ENCODE data around the gene BRPF3. TPM values are rescaled to one million over a fixed set of nuclear protein-coding genes. Genes with fewer than 3 reads are reported as not detected.

Gene BRPF3
- total and polyA plus RNA-seq, 2 donors (not counting 3 experiments of a cell fraction or from before 2014, with no cell fraction given): 30.5 to 35.7 TPM

DNA sequence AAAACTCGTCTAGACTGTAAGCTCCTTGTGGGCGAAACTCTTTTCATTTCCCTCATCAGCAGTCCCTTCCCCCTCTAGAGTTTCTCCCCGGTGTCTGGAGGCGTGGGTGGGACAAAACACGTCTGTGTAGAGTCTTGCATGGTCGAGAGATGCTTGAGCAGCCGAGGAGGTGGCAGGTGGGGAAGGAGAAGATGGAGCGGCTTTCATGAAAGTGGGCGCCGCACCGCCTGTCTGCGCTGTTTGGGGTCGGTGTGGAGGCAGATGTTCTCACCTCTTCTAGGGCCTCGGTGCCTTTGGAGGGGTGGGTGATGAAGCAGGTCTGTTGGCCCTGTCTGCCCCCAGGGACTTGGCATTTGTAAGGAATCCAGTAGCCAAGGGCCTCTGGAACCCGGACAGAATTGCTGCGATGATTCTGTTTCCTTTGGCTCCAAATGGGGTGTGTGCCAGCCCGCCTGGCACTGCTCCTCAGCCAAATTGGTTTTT is 1.2 kb downstream of the BRPF3 start:
- Histone ChIP-seq H3K27me3 (ENCODE audit: control insufficient read depth in 2 of 2, insufficient read depth in 2 of 2, low read length in 2 of 2) (no peaks in the 10 kb centered on the region), H3K4me3 (replicated peaks in 1 of 3; ENCODE audit: insufficient read depth in 1 of 3, low read depth in 1 of 3, low read length in 3 of 3) (peak overlapping the region in 2 of 3 experiments; percentile 67 to 90), H2AFZ (ENCODE audit: low read depth, low read length) (no peak overlapping the region), H3K27ac (ENCODE audit: insufficient read depth, low read depth, low read length) (no peak overlapping the region), H4K20me1 (replicated peaks; ENCODE audit: control insufficient read depth, extremely low read depth, insufficient read depth, low read length) (peaks cover 3% of the 10 kb centered on the region), H3K36me3 (ENCODE audit: control insufficient read depth in 2 of 2, extremely low read depth in 1 of 2, insufficient read depth in 2 of 2, low read length in 2 of 2) (peaks cover 7 to 23% of the 10 kb centered on the region in 2 experiments), H3K79me2 (ENCODE audit: control insufficient read depth, insufficient read depth, low read length) (peaks cover 45% of the 10 kb centered on the region), H3K4me2 (ENCODE audit: insufficient read depth, low read length) (peak overlapping the region; percentile 43), H3K9ac (replicated peaks; ENCODE audit: extremely low read depth, insufficient read depth, low read length) (peak overlapping the region; percentile 80), H3K9me3 (replicated peaks; ENCODE audit: control insufficient read depth, insufficient read depth, low read length) (no peaks in the 10 kb centered on the region), H3K4me1 (ENCODE audit: control insufficient read depth, extremely low read depth, insufficient read depth, low read length) (peaks cover 12% of the 10 kb centered on the region), H3K9me1 (replicated peaks; ENCODE audit: control insufficient read depth, extremely low read depth, insufficient read depth, low read length) (no peaks in the 10 kb centered on the region)
- DNase-seq (ENCODE audit: low read depth, low spot score) (peak; percentile 2), FAIRE-seq (no peak)
- TF ChIP-seq EZH2 (IDR thresholded peaks at IDR 0.05; ENCODE audit: borderline replicate concordance, low read depth, low read length, severe bottlenecking): no peak
- no peak for TF ChIP-seq FOS (IDR thresholded peaks at IDR 0.05; ENCODE audit: borderline replicate concordance, insufficient read depth, low read length)
- TF ChIP-seq, protein P1, sequence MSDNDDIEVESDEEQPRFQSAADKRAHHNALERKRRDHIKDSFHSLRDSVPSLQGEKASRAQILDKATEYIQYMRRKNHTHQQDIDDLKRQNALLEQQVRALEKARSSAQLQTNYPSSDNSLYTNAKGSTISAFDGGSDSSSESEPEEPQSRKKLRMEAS (IDR thresholded peaks at IDR 0.05; ENCODE audit: insufficient read depth, insufficient read length): no peak
- no peak for TF ChIP-seq GATA2 (IDR thresholded peaks at IDR 0.05; ENCODE audit: insufficient read depth, insufficient read length, low read depth, low read length)
- TF ChIP-seq MYC (IDR thresholded peaks at IDR 0.05; ENCODE audit: low read depth, low read length): no peak
- TF ChIP-seq POLR2AphosphoS5 (IDR thresholded peaks at IDR 0.05; ENCODE audit: insufficient read depth, low read depth, low read length): no peak
- TF ChIP-seq POLR2A (IDR thresholded peaks at IDR 0.05; ENCODE audit: low read depth, low read length): no peak
- TF ChIP-seq, protein P2, sequence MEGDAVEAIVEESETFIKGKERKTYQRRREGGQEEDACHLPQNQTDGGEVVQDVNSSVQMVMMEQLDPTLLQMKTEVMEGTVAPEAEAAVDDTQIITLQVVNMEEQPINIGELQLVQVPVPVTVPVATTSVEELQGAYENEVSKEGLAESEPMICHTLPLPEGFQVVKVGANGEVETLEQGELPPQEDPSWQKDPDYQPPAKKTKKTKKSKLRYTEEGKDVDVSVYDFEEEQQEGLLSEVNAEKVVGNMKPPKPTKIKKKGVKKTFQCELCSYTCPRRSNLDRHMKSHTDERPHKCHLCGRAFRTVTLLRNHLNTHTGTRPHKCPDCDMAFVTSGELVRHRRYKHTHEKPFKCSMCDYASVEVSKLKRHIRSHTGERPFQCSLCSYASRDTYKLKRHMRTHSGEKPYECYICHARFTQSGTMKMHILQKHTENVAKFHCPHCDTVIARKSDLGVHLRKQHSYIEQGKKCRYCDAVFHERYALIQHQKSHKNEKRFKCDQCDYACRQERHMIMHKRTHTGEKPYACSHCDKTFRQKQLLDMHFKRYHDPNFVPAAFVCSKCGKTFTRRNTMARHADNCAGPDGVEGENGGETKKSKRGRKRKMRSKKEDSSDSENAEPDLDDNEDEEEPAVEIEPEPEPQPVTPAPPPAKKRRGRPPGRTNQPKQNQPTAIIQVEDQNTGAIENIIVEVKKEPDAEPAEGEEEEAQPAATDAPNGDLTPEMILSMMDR (IDR thresholded peaks at IDR 0.05; ENCODE audit: extremely low read depth in 1 of 2, insufficient read depth in 1 of 2, low read depth in 1 of 2, low read length in 2 of 2): no peak
- TF ChIP-seq JUN (IDR thresholded peaks at IDR 0.05; ENCODE audit: borderline replicate concordance, insufficient read depth, insufficient read length, low read depth): no peak
- intact Hi-C loops (cut with micrococcal nuclease): loop anchor here (1.0 to 2.0 kb wide), 4 partner anchors 66 to 170 kb away; partner anchors contain the start of gene MAPK14
- dilution Hi-C loops (cut with MboI; ENCODE audit: extremely low pct_ligation_motif_present, low sequenced_read_pairs): no loop called here
- TSS peak; percentile 29 for BruUV-seq (replicated peaks)
- CTCF ChIA-PET: interaction anchor here (0.7 to 1.6 kb wide), 6 partner anchors 11 to 170 kb away, joined by 3 to 8 read pairs (median 6); partner anchors contain the start of gene MAPK14
- POLR2A ChIA-PET: interaction anchor here (0.7 to 1.0 kb wide), 2 partner anchors 10 to 66 kb away, joined by 3 to 5 read pairs; no protein-coding TSS in a partner anchor

All from endothelial cell of umbilical vein (primary cell).